WERI-Rb-1 (cell line): ENCODE results near the gene PDILT.

Source experiments
- DNase-seq: peaks from one replicate; pipeline ENCODE4 v3.0.0-alpha.2; 2020
- H3K27ac ChIP-seq: fragments of 250-450 bp; sonication (Bioruptor Pico); 2 replicates; pipeline ENCODE4 v1.5.1; 2020; ENCODE audit warnings: mild to moderate bottlenecking, moderate library complexity
- H3K27me3 ChIP-seq: fragments of 250-450 bp; sonication (Bioruptor Pico); 2 replicates; pipeline ENCODE4 v1.5.1; 2021; ENCODE audit warnings: mild to moderate bottlenecking, low read depth, moderate library complexity; ENCODE audit not compliant: insufficient read depth, severe bottlenecking
- H3K36me3 ChIP-seq: fragments of 250-450 bp; sonication (Bioruptor Pico); 2 replicates; pipeline ENCODE4 v1.5.1; 2020; ENCODE audit warnings: mild to moderate bottlenecking, moderate library complexity
- H3K4me3 ChIP-seq: 2 replicates; pipeline ENCODE4 v1.5.1; 2011; ENCODE audit warnings: low read depth, mild to moderate bottlenecking, control low read depth, low read length
- H3K9me3 ChIP-seq: fragments of 250-450 bp; sonication (Bioruptor Pico); 2 replicates; pipeline ENCODE4 v1.5.1; 2021; ENCODE audit warnings: mild to moderate bottlenecking, moderate library complexity; ENCODE audit not compliant: severe bottlenecking
- CTCF ChIP-seq: IDR thresholded peaks from 2 replicates; pipeline ENCODE4 v1.5.1; 2011; ENCODE audit warnings: low read depth, mild to moderate bottlenecking, control low read depth, inconsistent platforms, low read length

PDILT gene

DNA sequence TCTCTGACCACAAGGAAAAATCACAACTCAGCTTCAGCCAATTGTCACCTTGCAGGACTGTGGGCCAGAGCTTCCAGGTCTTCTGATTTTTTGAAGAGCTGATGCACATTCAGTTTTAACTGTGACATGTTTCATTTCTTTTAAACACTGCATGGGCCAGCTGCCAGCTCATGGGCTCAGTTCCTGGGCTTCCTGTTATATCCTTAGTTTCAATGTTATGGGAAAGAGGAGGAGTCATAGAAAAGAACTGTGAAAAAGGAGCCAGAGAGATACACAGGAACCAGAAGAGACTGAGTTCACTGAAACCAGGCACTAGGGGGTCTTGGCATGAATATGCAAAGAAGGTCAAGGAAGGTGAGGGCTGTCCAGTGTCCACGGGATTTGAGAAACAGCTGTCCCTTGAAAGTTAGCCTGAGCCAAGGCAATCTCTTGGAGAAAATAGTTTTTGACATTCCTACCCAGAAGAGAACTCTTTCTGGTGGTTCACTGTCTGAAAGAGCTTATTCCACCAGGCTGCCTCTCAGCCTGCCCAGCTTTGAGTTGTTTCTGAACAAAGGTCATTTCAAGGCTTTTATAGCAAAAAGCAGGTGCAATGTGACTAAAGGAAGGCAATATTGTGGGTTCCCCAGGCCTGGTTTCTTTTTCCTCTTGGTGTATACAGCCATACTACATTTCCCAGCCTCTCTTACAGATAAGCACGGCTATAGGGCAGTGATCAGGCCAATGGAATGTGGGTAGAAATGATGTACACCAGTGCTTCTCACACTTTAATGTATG, 10.5 kb downstream of the PDILT start:
- Histone ChIP-seq H3K4me3 (no peak overlapping the region), H3K36me3 (no peaks in the 10 kb centered on the region), H3K27ac (no peak overlapping the region), H3K27me3 (peaks cover 57% of the 10 kb centered on the region), H3K9me3 (no peaks in the 10 kb centered on the region)
- no peak for DNase-seq
- no peak for TF ChIP-seq CTCF

GRCh38 chr16:20391045-20391444, 13.5 kb downstream of the PDILT start:
- peaks cover 70% of the 10 kb centered on the region for H3K27me3 ChIP-seq
- no peak for DNase-seq
- H3K9me3 ChIP-seq: no peaks in the 10 kb centered on the region
- H3K27ac ChIP-seq: no peak overlapping the region
- no peaks in the 10 kb centered on the region for H3K36me3 ChIP-seq
- no peak for TF ChIP-seq CTCF
- no peak overlapping the region for H3K4me3 ChIP-seq

DNA sequence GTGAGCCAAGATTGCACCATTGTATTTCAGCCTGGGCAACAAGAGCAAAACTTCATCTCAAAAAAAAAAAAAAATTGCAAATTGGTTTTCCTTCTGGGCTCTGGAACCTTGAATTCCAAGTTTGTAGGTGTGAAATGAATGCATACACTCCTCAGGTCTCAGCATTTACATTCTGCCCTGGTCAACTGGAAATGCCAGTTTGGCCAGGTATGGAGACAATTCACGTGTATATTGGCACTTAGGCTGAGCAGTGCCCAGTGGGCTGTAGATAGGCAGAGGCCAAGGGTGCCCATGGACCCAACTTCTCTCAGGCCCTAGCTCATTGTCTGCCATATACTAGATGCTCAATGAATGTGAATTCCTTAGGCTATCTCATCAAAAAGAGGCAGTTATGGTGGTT, 15.7 kb downstream of the PDILT start:
- no peak for TF ChIP-seq CTCF
- Histone ChIP-seq H3K9me3 (no peaks in the 10 kb centered on the region), H3K36me3 (no peaks in the 10 kb centered on the region), H3K4me3 (no peak overlapping the region), H3K27ac (no peak overlapping the region), H3K27me3 (peaks cover 73% of the 10 kb centered on the region)
- no peak for DNase-seq

DNA sequence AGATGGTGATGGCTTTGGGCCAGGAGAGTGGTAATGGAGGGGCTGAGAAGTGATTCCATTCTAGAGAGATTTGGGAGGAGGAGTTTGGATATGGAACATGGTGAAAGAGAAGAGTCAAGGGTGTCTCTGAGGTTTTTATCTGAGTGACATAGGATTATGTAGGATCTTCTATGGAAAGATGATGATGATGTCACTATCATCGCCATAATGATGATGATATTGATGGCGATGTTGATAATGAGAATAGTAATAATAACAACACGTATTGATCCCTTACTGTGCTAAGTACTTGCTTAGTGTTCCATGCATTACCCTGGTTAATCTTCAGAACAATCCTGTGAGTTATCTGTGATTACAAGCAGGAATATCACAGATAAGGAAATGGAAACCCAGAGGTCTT, 16.6 kb downstream of the PDILT start:
- peaks cover 70% of the 10 kb centered on the region for H3K27me3 ChIP-seq
- no peaks in the 10 kb centered on the region for H3K36me3 ChIP-seq
- no peak overlapping the region for H3K27ac ChIP-seq
- TF ChIP-seq CTCF: no peak
- no peak overlapping the region for H3K4me3 ChIP-seq
- no peaks in the 10 kb centered on the region for H3K9me3 ChIP-seq
- no peak for DNase-seq

- Histone ChIP-seq H3K36me3 (no peaks in the 10 kb centered on the region), H3K27ac (no peak overlapping the region), H3K9me3 (no peaks in the 10 kb centered on the region), H3K27me3 (peaks cover 69% of the 10 kb centered on the region), H3K4me3 (no peak overlapping the region)
- peak; percentile 78 for TF ChIP-seq CTCF
- peak; percentile 49 for DNase-seq
These were observed 18.4 kb downstream of the PDILT start for GRCh38 chr16:20385844-20386832.
